IMR-90 (cell line): ENCODE measurements around the gene FAM120A. TPM values are rescaled to one million over a fixed set of nuclear protein-coding genes. Genes with fewer than 3 reads are reported as not detected.

ENCODE experiments used
- ATAC-seq: fragments of 200-7000 bp; cut with Tn5 transposase; 2 replicates; pipeline ENCODE4 v1.9.1; 2020; ENCODE audit warnings: low read depth, mild to moderate bottlenecking, moderate library complexity
- BruUV-seq: library from RNA; stranded (reverse); fragments of 400-500 nt; replicated peaks from 2 replicates; lab custom pipeline; 2021; lab: Mats Ljungman, UMichigan
- CTCF ChIA-PET: fragments of 300-600 bp; formaldehyde crosslinking; extraction: SDS; loops from one replicate; lab custom pipeline; 2021; ENCODE audit warnings: antibody characterized with exemption; lab: Yijun Ruan, JAX
- POLR2A ChIA-PET: fragments of 300-600 bp; sonication (Branson Sonifier 250); formaldehyde crosslinking; loops from one replicate; lab custom pipeline; 2022; ENCODE audit warnings: antibody characterized with exemption; ENCODE audit not compliant: unreplicated experiment; lab: Charles Lee
- DNase-seq: peaks from one replicate; pipeline ENCODE4 v3.0.0; 2013
- H2AFZ ChIP-seq: replicated peaks from 2 replicates; pipeline ENCODE3; 2013; ENCODE audit warnings: low read length, mild to moderate bottlenecking; ENCODE audit not compliant: poor library complexity
- H2AK5ac ChIP-seq: 2 replicates; pipeline ENCODE4 v1.6.1; 2013; ENCODE audit warnings: low read depth, low read length, inconsistent platforms
- H2AK9ac ChIP-seq: replicated peaks from 2 replicates; pipeline ENCODE3; 2013; ENCODE audit warnings: mild to moderate bottlenecking, low read depth, low read length, moderate library complexity; ENCODE audit not compliant: poor library complexity
- H2BK120ac ChIP-seq: 2 replicates; pipeline ENCODE4 v1.6.1; 2013; ENCODE audit warnings: low read depth, low read length, inconsistent platforms
- H2BK15ac ChIP-seq: 3 replicates; pipeline ENCODE4 v1.6.1; 2013; ENCODE audit warnings: low read depth, low read length, inconsistent platforms
- H2BK20ac ChIP-seq: 2 replicates; pipeline ENCODE4 v1.6.1; 2013; ENCODE audit warnings: low read depth, mild to moderate bottlenecking, inconsistent platforms, low read length, moderate library complexity
- H2BK5ac ChIP-seq: 2 replicates; pipeline ENCODE4 v1.6.1; 2013; ENCODE audit warnings: mild to moderate bottlenecking, low read depth, low read length, inconsistent platforms; ENCODE audit not compliant: poor library complexity, severe bottlenecking
- H3K14ac ChIP-seq: replicated peaks from 2 replicates; pipeline ENCODE4 v1.6.1; 2013; ENCODE audit warnings: low read depth, low read length, inconsistent platforms
- H3K18ac ChIP-seq: 2 replicates; pipeline ENCODE4 v1.6.1; 2013; ENCODE audit warnings: low read depth, low read length, control low read depth
- H3K23ac ChIP-seq: 2 replicates; pipeline ENCODE4 v1.6.1; 2013; ENCODE audit warnings: low read depth, low read length, inconsistent platforms
- H3K27ac ChIP-seq: 2 replicates; pipeline ENCODE4 v1.5.1; 2013; ENCODE audit warnings: mild to moderate bottlenecking, control low read depth, low read length; ENCODE audit not compliant: insufficient read depth
- H3K27me3 ChIP-seq: 2 replicates; pipeline ENCODE4 v1.6.1; 2013; ENCODE audit warnings: low read length; ENCODE audit not compliant: control insufficient read depth, insufficient read depth
- H3K36me3 ChIP-seq: 2 replicates; pipeline ENCODE4 v1.6.1; 2013; ENCODE audit warnings: low read length, mixed read lengths; ENCODE audit not compliant: control insufficient read depth, insufficient read depth
- H3K4ac ChIP-seq: 2 replicates; pipeline ENCODE4 v1.6.1; 2013; ENCODE audit warnings: low read depth, low read length, inconsistent platforms
- H3K4me1 ChIP-seq: 2 replicates; pipeline ENCODE4 v1.6.1; 2013; ENCODE audit warnings: low read length, mixed read lengths; ENCODE audit not compliant: control insufficient read depth, insufficient read depth
- H3K4me2 ChIP-seq: 2 replicates; pipeline ENCODE4 v1.6.1; 2013; ENCODE audit warnings: low read depth, mild to moderate bottlenecking, control low read depth, low read length, moderate library complexity
- H3K4me3 ChIP-seq: 2 replicates; pipeline ENCODE4 v1.5.1; 2013; ENCODE audit warnings: low read depth, mild to moderate bottlenecking, control low read depth, low read length, moderate library complexity; ENCODE audit not compliant: insufficient read depth
- H3K56ac ChIP-seq: 2 replicates; pipeline ENCODE4 v1.6.1; 2013; ENCODE audit warnings: low read length, inconsistent platforms; ENCODE audit not compliant: insufficient read depth; ENCODE audit errors: extremely low read depth
- H3K79me1 ChIP-seq, 2 experiments: 2 replicates each; pipeline ENCODE4 v1.6.1; 2013; ENCODE audit warnings: low read length in 2 of 2, inconsistent platforms in 1 of 2, low read depth in 1 of 2
- H3K9ac ChIP-seq: 2 replicates; pipeline ENCODE4 v1.6.1; 2013; ENCODE audit warnings: low read depth, low read length, control low read depth
- H3K9me1 ChIP-seq: 2 replicates; pipeline ENCODE4 v1.6.1; 2013; ENCODE audit warnings: low read length, inconsistent platforms; ENCODE audit not compliant: insufficient read depth
- H3K9me3 ChIP-seq: 2 replicates; pipeline ENCODE4 v1.6.1; 2013; ENCODE audit warnings: low read length; ENCODE audit not compliant: control insufficient read depth, insufficient read depth
- H4K20me1 ChIP-seq: 2 replicates; pipeline ENCODE4 v1.6.1; 2013; ENCODE audit warnings: low read length, inconsistent platforms; ENCODE audit not compliant: insufficient read depth
- H4K5ac ChIP-seq: 2 replicates; pipeline ENCODE4 v1.6.1; 2013; ENCODE audit warnings: mild to moderate bottlenecking, low read depth, low read length, control low read depth
- H4K8ac ChIP-seq, 2 experiments: 2 replicates each; pipeline ENCODE4 v1.6.1; 2013; ENCODE audit warnings: low read depth in 2 of 2, low read length in 2 of 2, control low read depth in 1 of 2, inconsistent platforms in 1 of 2
- H4K91ac ChIP-seq: 2 replicates; pipeline ENCODE4 v1.6.1; 2013; ENCODE audit warnings: low read depth, low read length, inconsistent platforms; ENCODE audit not compliant: insufficient read depth
- BHLHE40 ChIP-seq: fragments of 150-350 bp; IDR thresholded peaks from 2 replicates; pipeline ENCODE4 v1.6.1; 2016; ENCODE audit warnings: mild to moderate bottlenecking, low read depth, low read length
- CEBPB ChIP-seq: IDR thresholded peaks from 2 replicates; pipeline ENCODE4 v1.6.1; 2012; ENCODE audit warnings: low read depth, low read length, improper control_type of control experiment
- CHD1 ChIP-seq: IDR thresholded peaks from 2 replicates; pipeline ENCODE4 v1.6.1; 2012; ENCODE audit warnings: low read depth, low read length, improper control_type of control experiment
- CTCF ChIP-seq: conservative IDR thresholded peaks from 2 replicates; pipeline ENCODE4 v1.5.1; 2012; ENCODE audit warnings: mild to moderate bottlenecking, low read depth, low read length, improper control_type of control experiment
- ELK1 ChIP-seq: fragments of 150-350 bp; IDR thresholded peaks from 2 replicates; pipeline ENCODE4 v1.6.1; 2016; ENCODE audit warnings: low read depth, mild to moderate bottlenecking, low read length, moderate library complexity, borderline replicate concordance
- FOS ChIP-seq: fragments of 150-350 bp; IDR thresholded peaks from 2 replicates; pipeline ENCODE4 v1.6.1; 2016; ENCODE audit warnings: low read depth, low read length
- MAFK ChIP-seq: IDR thresholded peaks from 2 replicates; pipeline ENCODE4 v1.6.1; 2012; ENCODE audit warnings: low read depth, low read length, improper control_type of control experiment
- MAZ ChIP-seq: IDR thresholded peaks from 2 replicates; pipeline ENCODE4 v1.6.1; 2012; ENCODE audit warnings: low read depth, mild to moderate bottlenecking, low read length, improper control_type of control experiment, moderate library complexity, borderline replicate concordance
- MXI1 ChIP-seq: IDR thresholded peaks from 2 replicates; pipeline ENCODE4 v1.6.1; 2012; ENCODE audit warnings: low read depth, mild to moderate bottlenecking, low read length, moderate library complexity, borderline replicate concordance
- NFE2L2 ChIP-seq: fragments of 150-350 bp; IDR thresholded peaks from 2 replicates; pipeline ENCODE4 v1.6.1; 2016; ENCODE audit warnings: low read depth, mild to moderate bottlenecking, low read length
- POLR2A ChIP-seq: IDR thresholded peaks from 2 replicates; pipeline ENCODE4 v1.6.1; 2012; ENCODE audit warnings: mild to moderate bottlenecking, low read depth, low read length
- RCOR1 ChIP-seq: IDR thresholded peaks from 2 replicates; pipeline ENCODE4 v1.6.1; 2012; ENCODE audit warnings: mild to moderate bottlenecking, low read length, improper control_type of control experiment; ENCODE audit not compliant: insufficient replicate concordance
- RFX5 ChIP-seq: IDR thresholded peaks from 2 replicates; pipeline ENCODE4 v1.8.0; 2012; ENCODE audit warnings: low read depth, mild to moderate bottlenecking, low read length, moderate library complexity
- SMC3 ChIP-seq: fragments of 150-350 bp; IDR thresholded peaks from 2 replicates; pipeline ENCODE4 v1.6.1; 2016; ENCODE audit warnings: low read depth, mild to moderate bottlenecking, antibody characterized with exemption, low read length, moderate library complexity
- USF2 ChIP-seq: fragments of 150-350 bp; IDR thresholded peaks from 2 replicates; pipeline ENCODE4 v1.6.1; 2017; ENCODE audit warnings: mild to moderate bottlenecking, antibody characterized with exemption, low read length, low read depth
- WGBS, 2 experiments: methylation state at CpG; one replicate each; pipeline versions ENCODE4 v1.1.5 to v1.1.7; 2013; ENCODE audit warnings: missing lambda C conversion rate in 2 of 2; ENCODE audit not compliant: insufficient read length in 1 of 2; ENCODE audit errors: extremely low coverage in 2 of 2; 5-methylcytosine and 5-hydroxymethylcytosine counted together
- dilution Hi-C: fragments of 300-500 bp; cut with HindIII; formaldehyde crosslinking; loops from one replicate; pipeline ENCODE4 v1.14.3; 2018; ENCODE audit warnings: low sequenced_read_pairs; ENCODE audit not compliant: unreplicated experiment
- in situ Hi-C: fragments of 300-500 bp; cut with MboI; formaldehyde crosslinking; loops from 3 replicates; pipeline ENCODE4 v1.14.3; 2019; ENCODE audit warnings: low sequenced_read_pairs, inconsistent platforms, mixed read lengths
- intact Hi-C: fragments of 100-400 bp; cut with micrococcal nuclease; formaldehyde crosslinking; loops from 2 replicates; pipeline ENCODE4 v1.10.0; 2022
- polyA plus RNA-seq, 3 experiments: library from polyadenylated mRNA; depleted of rRNA; stranded (reverse); fragments of >200 nt; gene quantifications; 2 replicates each; pipeline ENCODE4 v1.2.3, GENCODE V29; 2012; ENCODE audit warnings: low replicate concordance in 1 of 3
- total RNA-seq: library from RNA; depleted of rRNA; stranded (reverse); fragments of >200 nt; gene quantifications from 2 replicates; pipeline ENCODE4 v1.2.3, GENCODE V29; 2012

Gene FAM120A
- total and polyA plus RNA-seq, 2 of the 4 experiments (the other 2 are of a cell fraction) = 61.6 to 75.1 TPM

- no peak overlapping the region for H3K14ac ChIP-seq
- in situ Hi-C loops (loop anchor here (10.0 to 25.0 kb wide), 4 partner anchors 62 to 546 kb away; partner anchors contain the start of gene BARX1), dilution Hi-C loops (no loop called here), intact Hi-C loops (no loop called here)
- H4K20me1 ChIP-seq = no peaks in the 10 kb centered on the region
- no peak overlapping the region for H3K56ac ChIP-seq
- H2BK5ac ChIP-seq = no peak overlapping the region
- H3K18ac ChIP-seq = no peak overlapping the region
- no TSS peak for BruUV-seq
- no peak overlapping the region for H2BK20ac ChIP-seq
- peaks cover 2% of the 10 kb centered on the region; the same call in 1 of the 2 replicates for H3K4me1 ChIP-seq
- no peak overlapping the region for H3K27ac ChIP-seq
- WGBS, 2 experiments = 94% methylated on average over 3 of the region's 8 CpGs; no CpG with 5 or more reads in 1 of the 2 experiments
- no peaks in the 10 kb centered on the region for H3K36me3 ChIP-seq
- H3K9me1 ChIP-seq = no peaks in the 10 kb centered on the region
- DNase-seq (no peak), ATAC-seq (no peak)
- H2AFZ ChIP-seq = no peak overlapping the region
- H2BK15ac ChIP-seq = no peak overlapping the region
- H2AK5ac ChIP-seq = no peak overlapping the region
- H3K27me3 ChIP-seq = no peaks in the 10 kb centered on the region; the same call in 1 of the 2 replicates
- no peak overlapping the region for H3K4me3 ChIP-seq
- H3K9me3 ChIP-seq = peaks cover 17% of the 10 kb centered on the region
- no peak overlapping the region for H3K4me2 ChIP-seq
- CTCF ChIA-PET = interaction anchor here (0.6 kb wide), 1 partner anchor 17 kb away, joined by 3 read pairs; no protein-coding TSS in a partner anchor
- no peak overlapping the region for H2AK9ac ChIP-seq
- H3K79me1 ChIP-seq = no peaks in the 10 kb centered on the region
- POLR2A ChIA-PET = no interaction called here
- no peak overlapping the region for H3K4ac ChIP-seq
- H4K8ac ChIP-seq = no peak overlapping the region
- no peak overlapping the region for H2BK120ac ChIP-seq
- H3K23ac ChIP-seq = no peak overlapping the region
- no peak overlapping the region for H4K5ac ChIP-seq
- no peak overlapping the region for H3K9ac ChIP-seq
- no peak overlapping the region for H4K91ac ChIP-seq
- TF ChIP-seq CHD1 = no peak
- no peak for TF ChIP-seq RFX5
- TF ChIP-seq RCOR1 = no peak
- TF ChIP-seq MAZ = no peak
- no peak for TF ChIP-seq SMC3
- TF ChIP-seq ELK1 = no peak
- no peak for TF ChIP-seq MAFK
- no peak for TF ChIP-seq USF2
- no peak for TF ChIP-seq CTCF
- TF ChIP-seq POLR2A = no peak
- no peak for TF ChIP-seq FOS
- no peak for TF ChIP-seq NFE2L2
- no peak for TF ChIP-seq CEBPB
- no peak for TF ChIP-seq BHLHE40
- TF ChIP-seq MXI1 = no peak
These were observed 34.8 kb upstream of the FAM120A start for GRCh38 chr9:93416530-93417235.
